Placental epithelial cell (primary cell): ENCODE results near the gene C11orf58. TPM values are rescaled to one million over a fixed set of nuclear protein-coding genes. Genes with fewer than 3 reads are reported as not detected.

Source experiments
- total RNA-seq: library from RNA; depleted of rRNA; stranded (reverse); fragments of >200 nt; gene quantifications from 2 replicates; pipeline ENCODE4 v1.2.3, GENCODE V29; 2012

C11orf58 gene
- total RNA-seq = 92.8 and 130 TPM in 2 replicates

GRCh38 chr11:16738193-16738946 is at the start of gene C11orf58:
TSS of gene C11orf58 (plus strand) at chr11:16738647. CDS start at chr11:16738779, 132 bp downstream.

